Esophagus squamous epithelium (tissue), 4 donors: ENCODE data around the gene IL19.

Experiments
- POLR2A ChIP-seq, 4 donors: fragments of 450-650 bp; IDR thresholded peaks; one replicate each; pipeline ENCODE4 v1.6.1; 2017; ENCODE audit warnings: antibody characterized with exemption in 4 of 4, mild to moderate bottlenecking in 4 of 4, moderate library complexity in 3 of 4
- TF ChIP-seq, protein P1 (sequence below), 6 experiments: fragments of 450-650 bp in 4 of 6; fragments of 200-600 bp in 2 of 6; sonication (generic) in 2 of 6; IDR thresholded peaks; one replicate each; pipeline ENCODE4 v1.5.1; 2016 to 2019; ENCODE audit warnings: antibody characterized with exemption in 6 of 6, mild to moderate bottlenecking in 4 of 6, moderate library complexity in 4 of 6

DNA sequence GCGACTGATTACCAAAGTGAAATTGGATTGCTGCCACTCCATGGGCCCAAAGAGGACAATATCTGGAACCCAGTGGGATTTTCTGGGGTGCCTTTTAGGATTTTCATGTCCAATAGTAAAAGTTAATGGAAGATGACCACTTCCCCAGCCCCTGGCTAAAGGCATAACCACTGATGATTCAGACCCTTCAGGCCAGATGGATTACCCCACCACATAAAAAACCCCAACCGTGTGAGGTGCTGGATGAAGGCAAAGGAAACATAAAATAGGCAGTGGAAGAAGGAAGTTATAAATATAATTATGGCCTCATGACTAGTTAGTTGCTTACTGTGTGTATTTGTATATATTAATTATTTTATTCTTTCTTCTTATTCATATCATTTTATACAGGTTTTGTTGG is 41.9 kb downstream of the IL19 start:
- TF ChIP-seq, protein P1, sequence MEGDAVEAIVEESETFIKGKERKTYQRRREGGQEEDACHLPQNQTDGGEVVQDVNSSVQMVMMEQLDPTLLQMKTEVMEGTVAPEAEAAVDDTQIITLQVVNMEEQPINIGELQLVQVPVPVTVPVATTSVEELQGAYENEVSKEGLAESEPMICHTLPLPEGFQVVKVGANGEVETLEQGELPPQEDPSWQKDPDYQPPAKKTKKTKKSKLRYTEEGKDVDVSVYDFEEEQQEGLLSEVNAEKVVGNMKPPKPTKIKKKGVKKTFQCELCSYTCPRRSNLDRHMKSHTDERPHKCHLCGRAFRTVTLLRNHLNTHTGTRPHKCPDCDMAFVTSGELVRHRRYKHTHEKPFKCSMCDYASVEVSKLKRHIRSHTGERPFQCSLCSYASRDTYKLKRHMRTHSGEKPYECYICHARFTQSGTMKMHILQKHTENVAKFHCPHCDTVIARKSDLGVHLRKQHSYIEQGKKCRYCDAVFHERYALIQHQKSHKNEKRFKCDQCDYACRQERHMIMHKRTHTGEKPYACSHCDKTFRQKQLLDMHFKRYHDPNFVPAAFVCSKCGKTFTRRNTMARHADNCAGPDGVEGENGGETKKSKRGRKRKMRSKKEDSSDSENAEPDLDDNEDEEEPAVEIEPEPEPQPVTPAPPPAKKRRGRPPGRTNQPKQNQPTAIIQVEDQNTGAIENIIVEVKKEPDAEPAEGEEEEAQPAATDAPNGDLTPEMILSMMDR (IDR thresholded peaks at IDR 0.05): no peak
- no peak for TF ChIP-seq POLR2A (IDR thresholded peaks at IDR 0.05)
